NCI-H2227 (cell line): ENCODE measurements around the gene PPP2R5E.
"Not testable (repeated sequence)": the region's sequence is repeated elsewhere in the genome, so short reads cannot be mapped to it uniquely, and the experiment has no call there.

ENCODE experiments used
- DNase-seq: peaks from one replicate; lab custom pipeline; 2025; ENCODE audit not compliant: unreplicated experiment; lab: John Stamatoyannopoulos, UW

Gene PPP2R5E

GRCh38 chr14:63543000-63543825, at the start of gene PPP2R5E:
Gene PPP2R5E (minus strand): TSS chr14:63543377. CDS start chr14:63539685, 3,692 bp downstream.
- DNase-seq: peak; percentile 99

- not testable (repeated sequence) for DNase-seq
Observed at GRCh38 chr14:63583046-63583445, 39.9 kb upstream of the PPP2R5E start.

- no peak for DNase-seq
Observed at GRCh38 chr14:63581491-63581890, 38.3 kb upstream of the PPP2R5E start.

GRCh38 chr14:63578300-63578699, 35.1 kb upstream of the PPP2R5E start:
- DNase-seq: no peak

- DNase-seq: no peak
Observed at GRCh38 chr14:63573581-63573980, 30.4 kb upstream of the PPP2R5E start.

GRCh38 chr14:63565448-63565847, 22.3 kb upstream of the PPP2R5E start:
- DNase-seq: no peak

- DNase-seq: no peak
Observed at GRCh38 chr14:63564318-63564717, 21.1 kb upstream of the PPP2R5E start.

GRCh38 chr14:63563370-63564026, 20.3 kb upstream of the PPP2R5E start:
- no peak for DNase-seq

GRCh38 chr14:63562405-63562804, 19.2 kb upstream of the PPP2R5E start:
- DNase-seq: no peak

GRCh38 chr14:63555572-63555971, 12.4 kb upstream of the PPP2R5E start:
- no peak for DNase-seq

- DNase-seq: no peak
Observed at GRCh38 chr14:63551332-63551731, 8.2 kb upstream of the PPP2R5E start.

- DNase-seq: no peak
Observed at GRCh38 chr14:63547798-63548335, 4.7 kb upstream of the PPP2R5E start.

GRCh38 chr14:63545431-63545830, 2.3 kb upstream of the PPP2R5E start:
- DNase-seq: no peak

- peak; percentile 15 for DNase-seq
Observed at GRCh38 chr14:63544591-63545299, 1.6 kb upstream of the PPP2R5E start.

- peak; percentile 42 for DNase-seq
Observed at GRCh38 chr14:63543826-63544406, 739 bp upstream of the PPP2R5E start.

- DNase-seq: peak; percentile 43
Observed at GRCh38 chr14:63542231-63542999, 762 bp downstream of the PPP2R5E start.

- no peak for DNase-seq
Observed at GRCh38 chr14:63535918-63536317, 7.3 kb downstream of the PPP2R5E start.

GRCh38 chr14:63533474-63533873, 9.7 kb downstream of the PPP2R5E start:
- no peak for DNase-seq

GRCh38 chr14:63524537-63525155, 18.5 kb downstream of the PPP2R5E start:
- DNase-seq: no peak
